Smooth muscle cell (in vitro differentiated cells): ENCODE measurements around the gene TARBP1. TPM values are rescaled to one million over a fixed set of nuclear protein-coding genes. Genes with fewer than 3 reads are reported as not detected.

Experiments
- DNase-seq: peaks from one replicate; lab custom pipeline; 2025; ENCODE audit not compliant: unreplicated experiment; lab: John Stamatoyannopoulos, UW
- H2AFZ ChIP-seq: fragments of 200-600 bp; sonication (generic); 2 replicates; pipeline ENCODE4 v1.6.0; 2016; ENCODE audit warnings: antibody characterized with exemption, low read depth, mild to moderate bottlenecking
- H3F3A ChIP-seq: fragments of 200-600 bp; sonication (generic); 2 replicates; pipeline ENCODE4 v1.6.0; 2017; ENCODE audit warnings: antibody characterized with exemption, low read depth
- H3K27ac ChIP-seq: fragments of 200-600 bp; sonication (generic); 2 replicates; pipeline ENCODE4 v1.5.1; 2016; ENCODE audit warnings: low read depth, mild to moderate bottlenecking
- H3K27me3 ChIP-seq: fragments of 200-600 bp; sonication (generic); 2 replicates; pipeline ENCODE4 v1.6.1; 2016; ENCODE audit warnings: low read depth, mild to moderate bottlenecking
- H3K36me3 ChIP-seq: fragments of 200-600 bp; sonication (generic); 2 replicates; pipeline ENCODE4 v1.5.1; 2016; ENCODE audit warnings: low read depth
- H3K4me1 ChIP-seq: fragments of 200-600 bp; sonication (generic); 2 replicates; pipeline ENCODE4 v1.5.1; 2016; ENCODE audit warnings: low read depth
- H3K4me2 ChIP-seq: fragments of 200-600 bp; sonication (generic); 2 replicates; pipeline ENCODE4 v1.6.0; 2016; ENCODE audit warnings: mild to moderate bottlenecking
- H3K4me3 ChIP-seq: fragments of 200-600 bp; sonication (generic); 2 replicates; pipeline ENCODE4 v1.5.1; 2016; ENCODE audit warnings: mild to moderate bottlenecking
- H3K79me2 ChIP-seq: fragments of 200-600 bp; sonication (generic); 2 replicates; pipeline ENCODE4 v1.6.0; 2016; ENCODE audit warnings: low read depth, mild to moderate bottlenecking
- H3K9ac ChIP-seq: fragments of 200-600 bp; sonication (generic); 2 replicates; pipeline ENCODE4 v1.6.0; 2016; ENCODE audit warnings: low read depth
- H3K9me3 ChIP-seq: fragments of 200-600 bp; sonication (generic); replicated peaks from 2 replicates; pipeline ENCODE4 v1.5.1; 2016; ENCODE audit warnings: low read depth
- H4K20me1 ChIP-seq: fragments of 200-600 bp; sonication (generic); 2 replicates; pipeline ENCODE4 v1.6.0; 2016; ENCODE audit warnings: low read depth
- WGBS: methylation state at CpG from one replicate; pipeline ENCODE4 v1.1.7; 2016; ENCODE audit warnings: low lambda C conversion rate; 5-methylcytosine and 5-hydroxymethylcytosine counted together
- polyA plus RNA-seq: library from polyadenylated mRNA; unstranded; fragments of >200 nt; fragmentation: Nextera tagmentation; extraction: Ambion mirVana; gene quantifications from 2 replicates; pipeline ENCODE4 v1.2.1, GENCODE V29; 2016
- total RNA-seq: library from RNA; depleted of rRNA; stranded (reverse); fragments of >200 nt; gene quantifications from 2 replicates; pipeline ENCODE4 v1.2.3, GENCODE V29; 2014
- TF ChIP-seq, protein P1 (sequence below): fragments of 200-600 bp; sonication (generic); IDR thresholded peaks from 2 replicates; pipeline ENCODE4 v1.5.1; 2017; ENCODE audit warnings: borderline replicate concordance, mild to moderate bottlenecking, antibody characterized with exemption; ENCODE audit not compliant: insufficient read depth, poor library complexity, severe bottlenecking

The TARBP1 gene
- total and polyA plus RNA-seq, 2 experiments from 2014 or later: 6.1 to 28.9 TPM

DNA sequence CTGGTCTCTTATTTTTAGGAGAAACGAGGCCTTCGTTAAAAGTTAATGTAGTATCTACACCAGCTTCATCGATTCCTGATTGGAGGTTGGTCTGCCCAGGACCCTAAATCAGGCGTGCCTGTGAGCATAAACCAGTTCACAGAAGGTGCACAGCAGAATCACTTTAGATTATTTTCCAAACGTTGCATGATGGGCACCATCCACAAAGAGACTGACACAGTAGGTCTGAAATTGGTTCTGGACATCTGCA lies 256 bp upstream of the TARBP1 start:
- H3K79me2 ChIP-seq: peaks cover 9% of the 10 kb centered on the region
- DNase-seq: no peak
- peak overlapping the region; percentile 90 for H3K4me3 ChIP-seq
- TF ChIP-seq, protein P1, sequence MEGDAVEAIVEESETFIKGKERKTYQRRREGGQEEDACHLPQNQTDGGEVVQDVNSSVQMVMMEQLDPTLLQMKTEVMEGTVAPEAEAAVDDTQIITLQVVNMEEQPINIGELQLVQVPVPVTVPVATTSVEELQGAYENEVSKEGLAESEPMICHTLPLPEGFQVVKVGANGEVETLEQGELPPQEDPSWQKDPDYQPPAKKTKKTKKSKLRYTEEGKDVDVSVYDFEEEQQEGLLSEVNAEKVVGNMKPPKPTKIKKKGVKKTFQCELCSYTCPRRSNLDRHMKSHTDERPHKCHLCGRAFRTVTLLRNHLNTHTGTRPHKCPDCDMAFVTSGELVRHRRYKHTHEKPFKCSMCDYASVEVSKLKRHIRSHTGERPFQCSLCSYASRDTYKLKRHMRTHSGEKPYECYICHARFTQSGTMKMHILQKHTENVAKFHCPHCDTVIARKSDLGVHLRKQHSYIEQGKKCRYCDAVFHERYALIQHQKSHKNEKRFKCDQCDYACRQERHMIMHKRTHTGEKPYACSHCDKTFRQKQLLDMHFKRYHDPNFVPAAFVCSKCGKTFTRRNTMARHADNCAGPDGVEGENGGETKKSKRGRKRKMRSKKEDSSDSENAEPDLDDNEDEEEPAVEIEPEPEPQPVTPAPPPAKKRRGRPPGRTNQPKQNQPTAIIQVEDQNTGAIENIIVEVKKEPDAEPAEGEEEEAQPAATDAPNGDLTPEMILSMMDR: no peak
- no peaks in the 10 kb centered on the region for H3K9me3 ChIP-seq
- H3K27ac ChIP-seq: no peak overlapping the region
- peak overlapping the region; percentile 87 for H2AFZ ChIP-seq
- peaks cover 30% of the 10 kb centered on the region for H3K27me3 ChIP-seq
- no peak overlapping the region for H3K9ac ChIP-seq
- H3F3A ChIP-seq: no peaks in the 10 kb centered on the region
- H3K4me2 ChIP-seq: peak overlapping the region; percentile 95
- H4K20me1 ChIP-seq: no peaks in the 10 kb centered on the region
- peaks cover 7% of the 10 kb centered on the region for H3K4me1 ChIP-seq
- WGBS: 30% methylated on average over 5 of the region's 5 CpGs
- no peaks in the 10 kb centered on the region for H3K36me3 ChIP-seq

DNA sequence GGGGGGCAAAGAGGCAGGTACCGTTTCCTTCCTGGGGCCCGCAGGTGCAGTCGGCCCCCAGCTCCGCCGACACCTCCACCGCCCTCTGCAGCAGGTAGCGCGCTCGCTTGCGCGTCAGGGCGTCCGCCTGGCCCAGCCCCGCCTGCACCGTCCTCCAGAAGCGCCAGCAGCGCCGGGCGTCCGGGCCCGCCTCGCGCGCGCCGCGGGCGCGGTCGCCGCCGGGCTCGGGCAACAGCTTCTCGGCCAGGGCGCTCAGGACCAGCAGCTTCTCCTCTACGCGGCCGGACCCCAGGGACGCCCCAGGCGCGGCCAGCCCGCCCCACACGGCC lies 863 bp downstream of the TARBP1 start:
- no peaks in the 10 kb centered on the region for H3K36me3 ChIP-seq
- H3K27ac ChIP-seq: no peak overlapping the region
- WGBS: under 1% methylated on average over 31 of the region's 43 CpGs
- peaks cover 9% of the 10 kb centered on the region for H3K79me2 ChIP-seq
- peak overlapping the region; percentile 95 for H2AFZ ChIP-seq
- H3K4me3 ChIP-seq: peak overlapping the region; percentile 90
- H3K9me3 ChIP-seq: no peaks in the 10 kb centered on the region
- H3K9ac ChIP-seq: no peak overlapping the region
- no peaks in the 10 kb centered on the region for H4K20me1 ChIP-seq
- peaks cover 7% of the 10 kb centered on the region for H3K4me1 ChIP-seq
- peak overlapping the region; percentile 95 for H3K4me2 ChIP-seq
- peaks cover 25% of the 10 kb centered on the region for H3K27me3 ChIP-seq
- TF ChIP-seq, protein P1: no peak
- H3F3A ChIP-seq: no peaks in the 10 kb centered on the region
- no peak for DNase-seq

DNA sequence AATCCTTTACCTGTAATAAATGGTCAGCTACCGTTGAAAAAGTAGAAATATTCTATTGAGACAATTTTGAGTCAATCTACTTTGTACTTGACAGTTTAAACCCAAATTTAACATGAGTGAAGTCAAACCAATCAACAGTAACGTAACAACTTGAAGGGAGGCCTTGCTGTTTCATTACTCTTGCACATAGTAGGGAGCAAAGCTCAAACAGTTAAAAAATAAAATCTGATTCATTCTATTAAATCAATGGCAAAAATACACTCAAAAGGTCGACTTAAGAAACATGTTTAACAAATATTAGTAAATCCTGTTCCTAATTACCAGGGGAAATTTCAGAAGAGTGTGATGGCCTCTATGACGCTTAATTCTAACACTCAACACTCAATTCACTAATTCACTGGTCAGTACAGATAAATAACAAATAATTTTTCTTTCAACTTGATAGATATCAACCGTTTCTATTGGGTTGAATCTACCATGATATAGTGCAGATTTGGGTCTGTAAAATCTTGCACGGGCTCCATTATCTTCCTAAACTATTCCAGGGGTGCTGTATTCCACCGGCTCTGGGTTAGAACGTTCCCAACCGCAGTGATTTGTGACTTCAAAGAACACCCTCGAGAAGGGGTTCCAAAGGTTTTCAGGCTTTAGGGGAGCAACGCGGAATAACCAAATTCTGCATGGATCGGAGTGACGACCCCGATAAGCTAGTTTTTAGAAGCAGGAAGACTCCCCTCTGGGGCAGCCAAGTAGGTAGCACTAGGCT lies 1.4 kb downstream of the TARBP1 start:
- Histone ChIP-seq H3K4me3 (peak overlapping the region; percentile 90), H2AFZ (peak overlapping the region; percentile 95), H4K20me1 (no peaks in the 10 kb centered on the region), H3K27me3 (peaks cover 20% of the 10 kb centered on the region), H3K27ac (no peak overlapping the region), H3K9ac (no peak overlapping the region), H3F3A (no peaks in the 10 kb centered on the region), H3K36me3 (no peaks in the 10 kb centered on the region), H3K79me2 (peaks cover 14% of the 10 kb centered on the region), H3K9me3 (no peaks in the 10 kb centered on the region), H3K4me1 (peaks cover 7% of the 10 kb centered on the region), H3K4me2 (peak overlapping the region; percentile 95)
- WGBS: 31% methylated on average over 15 of the region's 15 CpGs
- TF ChIP-seq, protein P1: no peak
- DNase-seq: no peak

DNA sequence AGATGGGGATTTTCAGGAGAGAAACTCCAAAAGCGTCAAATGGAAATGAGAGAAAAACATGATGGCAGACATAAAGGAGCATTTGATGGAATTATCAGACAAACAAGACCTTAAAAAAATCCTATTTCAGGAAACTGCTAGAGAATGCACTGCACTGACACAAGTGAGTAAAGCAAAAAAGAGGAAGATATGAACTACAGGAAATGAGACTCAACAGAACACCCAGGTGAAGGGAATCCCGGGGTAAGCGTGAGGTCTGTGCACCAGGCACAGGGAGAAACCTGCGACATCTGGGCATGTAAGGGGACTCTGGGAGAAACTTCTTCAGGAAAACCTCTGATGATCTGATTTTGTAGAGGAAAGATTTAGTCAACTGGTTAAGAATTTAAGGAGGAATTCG lies 2.8 kb downstream of the TARBP1 start:
- Histone ChIP-seq H2AFZ (no peak overlapping the region), H3K79me2 (peaks cover 14% of the 10 kb centered on the region), H3K9ac (no peak overlapping the region), H3K4me1 (peaks cover 7% of the 10 kb centered on the region), H4K20me1 (no peaks in the 10 kb centered on the region), H3K9me3 (no peaks in the 10 kb centered on the region), H3K4me2 (no peak overlapping the region), H3K27me3 (peaks cover 10% of the 10 kb centered on the region), H3F3A (no peaks in the 10 kb centered on the region), H3K36me3 (no peaks in the 10 kb centered on the region), H3K4me3 (no peak overlapping the region), H3K27ac (no peak overlapping the region)
- TF ChIP-seq, protein P1: no peak
- WGBS: 95% methylated on average over 5 of the region's 5 CpGs
- no peak for DNase-seq
